Panc1 (cell line): ENCODE results near the gene PDPN. TPM values are rescaled to one million over a fixed set of nuclear protein-coding genes. Genes with fewer than 3 reads are reported as not detected.

Source experiments
- ATAC-seq: fragments of 200-7000 bp; cut with Tn5 transposase; 2 replicates; pipeline ENCODE4 v1.9.1; 2020; ENCODE audit warnings: mild to moderate bottlenecking, moderate library complexity
- BruUV-seq: library from RNA; stranded (reverse); fragments of 400-500 nt; replicated peaks from 2 replicates; lab custom pipeline; 2021; lab: Mats Ljungman, UMichigan
- CTCF ChIA-PET: fragments of 300-600 bp; sonication (Branson Sonifier 250); formaldehyde crosslinking; loops from one replicate; lab custom pipeline; 2022; ENCODE audit warnings: antibody characterized with exemption; lab: Charles Lee
- POLR2A ChIA-PET: fragments of 300-600 bp; sonication (Branson Sonifier 250); formaldehyde crosslinking; loops from one replicate; lab custom pipeline; 2022; ENCODE audit warnings: antibody characterized with exemption; lab: Charles Lee
- DNase-seq: peaks from one replicate; pipeline ENCODE4 v3.0.0-alpha.2; 2010; ENCODE audit warnings: low read depth, low spot score
- H3K27ac ChIP-seq: 2 replicates; pipeline ENCODE4 v1.5.1; 2011; ENCODE audit warnings: mild to moderate bottlenecking, low read length, inconsistent platforms
- H3K27me3 ChIP-seq: fragments of 200-500 bp; sonication (Bioruptor generic); 2 replicates; pipeline ENCODE4 v1.6.0; 2014; ENCODE audit warnings: low read length, inconsistent platforms; ENCODE audit not compliant: control insufficient read depth, insufficient read depth
- H3K36me3 ChIP-seq: fragments of 200-500 bp; sonication (Bioruptor generic); 2 replicates; pipeline ENCODE4 v1.5.1; 2014; ENCODE audit warnings: inconsistent platforms, mild to moderate bottlenecking, low read length, moderate library complexity; ENCODE audit not compliant: control insufficient read depth, insufficient read depth
- H3K4me1 ChIP-seq: 2 replicates; pipeline ENCODE4 v1.5.1; 2011; ENCODE audit warnings: inconsistent platforms, mild to moderate bottlenecking, low read length, moderate library complexity; ENCODE audit not compliant: control insufficient read depth, insufficient read depth
- H3K4me3 ChIP-seq, 2 experiments: 2 replicates each; pipeline ENCODE4 v1.5.1; 2011 to 2012; ENCODE audit warnings: low read depth in 2 of 2, low read length in 2 of 2, mild to moderate bottlenecking in 2 of 2, inconsistent platforms in 1 of 2, moderate library complexity in 1 of 2
- H3K9me3 ChIP-seq: fragments of 200-500 bp; sonication (Bioruptor generic); 2 replicates; pipeline ENCODE4 v1.5.1; 2014; ENCODE audit warnings: low read depth, mild to moderate bottlenecking, inconsistent platforms, low read length, moderate library complexity; ENCODE audit not compliant: control insufficient read depth, insufficient read depth
- POLR2AphosphoS5 ChIP-seq: IDR thresholded peaks from 2 replicates; pipeline ENCODE4 v1.6.1; 2012; ENCODE audit warnings: mild to moderate bottlenecking, low read depth, low read length, moderate library complexity
- SIN3A ChIP-seq: IDR thresholded peaks from 2 replicates; pipeline ENCODE4 v1.6.1; 2012; ENCODE audit warnings: low read depth, mild to moderate bottlenecking, low read length, moderate library complexity, borderline replicate concordance; ENCODE audit not compliant: insufficient read depth
- TCF7L2 ChIP-seq: IDR thresholded peaks from 2 replicates; pipeline ENCODE4 v1.6.1; 2011; ENCODE audit warnings: mild to moderate bottlenecking, low read depth, low read length, inconsistent platforms
- in situ Hi-C: cut with HindIII; loops from 2 replicates; pipeline ENCODE4 v1.10.0; 2016; ENCODE audit warnings: low sequenced_read_pairs, low pct_unique_long_range_greater_than_20kb
- intact Hi-C: fragments of 100-400 bp; cut with micrococcal nuclease; formaldehyde crosslinking; loops from one replicate; pipeline ENCODE4 v1.10.0; 2022; ENCODE audit not compliant: unreplicated experiment
- total RNA-seq: library from RNA; stranded (reverse); gene quantifications from one replicate; pipeline ENCODE4 v1.2.1, GENCODE V29; 2021; ENCODE audit not compliant: unreplicated experiment
- TF ChIP-seq, protein P1 (sequence below), 2 experiments: IDR thresholded peaks; 2 replicates each; pipeline ENCODE4 v1.6.1; 2011 to 2012; ENCODE audit warnings: low read depth in 2 of 2, control low read depth in 1 of 2, low read length in 1 of 2, mild to moderate bottlenecking in 1 of 2, moderate library complexity in 1 of 2; ENCODE audit not compliant: insufficient read depth in 1 of 2
- TF ChIP-seq, protein P2 (sequence below): fragments of 450-650 bp; IDR thresholded peaks from 2 replicates; pipeline ENCODE4 v1.5.1; 2017; ENCODE audit warnings: mild to moderate bottlenecking

Gene PDPN
- total RNA-seq, 1 experiment from 2014 or later = 0.28 TPM

DNA sequence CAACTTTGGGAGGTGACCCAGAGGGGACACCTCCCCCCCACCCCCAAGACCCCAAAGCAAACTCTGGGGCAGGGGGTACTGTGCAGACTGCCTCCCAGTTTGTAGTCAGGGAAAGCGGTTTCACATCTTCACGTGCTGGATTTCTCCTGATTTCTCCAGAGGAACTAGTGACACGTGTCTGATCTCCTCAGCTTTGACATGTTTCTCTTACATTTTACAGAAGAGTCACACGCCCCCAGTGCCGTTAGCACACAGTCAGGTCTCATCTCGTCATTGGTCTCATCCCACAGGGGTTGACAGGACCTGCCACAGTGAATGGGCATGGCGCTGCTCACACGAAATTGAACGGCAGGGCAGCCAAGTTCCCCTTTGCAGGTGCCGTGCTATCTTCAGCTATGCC, 11.8 kb downstream of the PDPN start:
- intact Hi-C loops (no loop called here), in situ Hi-C loops (no loop called here)
- H3K27me3 ChIP-seq = peaks cover 2% of the 10 kb centered on the region; the same call in 1 of the 2 replicates
- H3K4me1 ChIP-seq = no peaks in the 10 kb centered on the region
- no peak for DNase-seq
- H3K27ac ChIP-seq = no peak overlapping the region
- POLR2A ChIA-PET = no interaction called here
- CTCF ChIA-PET = interaction anchor here (0.7 kb wide), 1 partner anchor 21 kb away, joined by 3 read pairs; no protein-coding TSS in a partner anchor
- no peak for ATAC-seq
- H3K36me3 ChIP-seq = no peaks in the 10 kb centered on the region
- TF ChIP-seq, protein P1, sequence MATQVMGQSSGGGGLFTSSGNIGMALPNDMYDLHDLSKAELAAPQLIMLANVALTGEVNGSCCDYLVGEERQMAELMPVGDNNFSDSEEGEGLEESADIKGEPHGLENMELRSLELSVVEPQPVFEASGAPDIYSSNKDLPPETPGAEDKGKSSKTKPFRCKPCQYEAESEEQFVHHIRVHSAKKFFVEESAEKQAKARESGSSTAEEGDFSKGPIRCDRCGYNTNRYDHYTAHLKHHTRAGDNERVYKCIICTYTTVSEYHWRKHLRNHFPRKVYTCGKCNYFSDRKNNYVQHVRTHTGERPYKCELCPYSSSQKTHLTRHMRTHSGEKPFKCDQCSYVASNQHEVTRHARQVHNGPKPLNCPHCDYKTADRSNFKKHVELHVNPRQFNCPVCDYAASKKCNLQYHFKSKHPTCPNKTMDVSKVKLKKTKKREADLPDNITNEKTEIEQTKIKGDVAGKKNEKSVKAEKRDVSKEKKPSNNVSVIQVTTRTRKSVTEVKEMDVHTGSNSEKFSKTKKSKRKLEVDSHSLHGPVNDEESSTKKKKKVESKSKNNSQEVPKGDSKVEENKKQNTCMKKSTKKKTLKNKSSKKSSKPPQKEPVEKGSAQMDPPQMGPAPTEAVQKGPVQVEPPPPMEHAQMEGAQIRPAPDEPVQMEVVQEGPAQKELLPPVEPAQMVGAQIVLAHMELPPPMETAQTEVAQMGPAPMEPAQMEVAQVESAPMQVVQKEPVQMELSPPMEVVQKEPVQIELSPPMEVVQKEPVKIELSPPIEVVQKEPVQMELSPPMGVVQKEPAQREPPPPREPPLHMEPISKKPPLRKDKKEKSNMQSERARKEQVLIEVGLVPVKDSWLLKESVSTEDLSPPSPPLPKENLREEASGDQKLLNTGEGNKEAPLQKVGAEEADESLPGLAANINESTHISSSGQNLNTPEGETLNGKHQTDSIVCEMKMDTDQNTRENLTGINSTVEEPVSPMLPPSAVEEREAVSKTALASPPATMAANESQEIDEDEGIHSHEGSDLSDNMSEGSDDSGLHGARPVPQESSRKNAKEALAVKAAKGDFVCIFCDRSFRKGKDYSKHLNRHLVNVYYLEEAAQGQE (IDR thresholded peaks at IDR 0.05; ENCODE audit: insufficient read depth in 1 of 2, low read depth in 2 of 2, low read length in 1 of 2) = no peak
- TF ChIP-seq TCF7L2 (no peak), POLR2AphosphoS5 (no peak), SIN3A (no peak)
- TF ChIP-seq, protein P2, sequence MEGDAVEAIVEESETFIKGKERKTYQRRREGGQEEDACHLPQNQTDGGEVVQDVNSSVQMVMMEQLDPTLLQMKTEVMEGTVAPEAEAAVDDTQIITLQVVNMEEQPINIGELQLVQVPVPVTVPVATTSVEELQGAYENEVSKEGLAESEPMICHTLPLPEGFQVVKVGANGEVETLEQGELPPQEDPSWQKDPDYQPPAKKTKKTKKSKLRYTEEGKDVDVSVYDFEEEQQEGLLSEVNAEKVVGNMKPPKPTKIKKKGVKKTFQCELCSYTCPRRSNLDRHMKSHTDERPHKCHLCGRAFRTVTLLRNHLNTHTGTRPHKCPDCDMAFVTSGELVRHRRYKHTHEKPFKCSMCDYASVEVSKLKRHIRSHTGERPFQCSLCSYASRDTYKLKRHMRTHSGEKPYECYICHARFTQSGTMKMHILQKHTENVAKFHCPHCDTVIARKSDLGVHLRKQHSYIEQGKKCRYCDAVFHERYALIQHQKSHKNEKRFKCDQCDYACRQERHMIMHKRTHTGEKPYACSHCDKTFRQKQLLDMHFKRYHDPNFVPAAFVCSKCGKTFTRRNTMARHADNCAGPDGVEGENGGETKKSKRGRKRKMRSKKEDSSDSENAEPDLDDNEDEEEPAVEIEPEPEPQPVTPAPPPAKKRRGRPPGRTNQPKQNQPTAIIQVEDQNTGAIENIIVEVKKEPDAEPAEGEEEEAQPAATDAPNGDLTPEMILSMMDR = no peak
- no peak overlapping the region for H3K4me3 ChIP-seq
- BruUV-seq = no TSS peak
- no peaks in the 10 kb centered on the region for H3K9me3 ChIP-seq

DNA sequence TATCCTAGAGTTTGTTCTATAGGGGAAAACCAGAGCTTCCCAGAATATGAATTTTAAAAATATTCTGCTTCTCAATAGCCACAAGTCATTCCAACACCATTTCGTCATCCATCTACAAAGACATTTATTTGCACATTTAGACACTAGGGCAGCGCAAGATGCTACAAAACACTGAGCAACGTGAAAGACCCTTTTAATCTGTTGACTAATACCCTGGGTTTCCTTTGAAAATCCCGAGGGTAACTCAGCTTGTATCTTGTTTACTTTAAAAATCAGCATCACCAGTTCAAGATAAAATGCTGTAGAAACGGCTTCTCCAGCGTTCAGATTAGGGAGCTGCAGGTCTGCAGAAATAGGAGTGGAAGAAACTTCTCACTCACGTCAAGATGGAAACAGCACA, 13.5 kb downstream of the PDPN start:
- DNase-seq = no peak
- intact Hi-C loops (no loop called here), in situ Hi-C loops (no loop called here)

DNA sequence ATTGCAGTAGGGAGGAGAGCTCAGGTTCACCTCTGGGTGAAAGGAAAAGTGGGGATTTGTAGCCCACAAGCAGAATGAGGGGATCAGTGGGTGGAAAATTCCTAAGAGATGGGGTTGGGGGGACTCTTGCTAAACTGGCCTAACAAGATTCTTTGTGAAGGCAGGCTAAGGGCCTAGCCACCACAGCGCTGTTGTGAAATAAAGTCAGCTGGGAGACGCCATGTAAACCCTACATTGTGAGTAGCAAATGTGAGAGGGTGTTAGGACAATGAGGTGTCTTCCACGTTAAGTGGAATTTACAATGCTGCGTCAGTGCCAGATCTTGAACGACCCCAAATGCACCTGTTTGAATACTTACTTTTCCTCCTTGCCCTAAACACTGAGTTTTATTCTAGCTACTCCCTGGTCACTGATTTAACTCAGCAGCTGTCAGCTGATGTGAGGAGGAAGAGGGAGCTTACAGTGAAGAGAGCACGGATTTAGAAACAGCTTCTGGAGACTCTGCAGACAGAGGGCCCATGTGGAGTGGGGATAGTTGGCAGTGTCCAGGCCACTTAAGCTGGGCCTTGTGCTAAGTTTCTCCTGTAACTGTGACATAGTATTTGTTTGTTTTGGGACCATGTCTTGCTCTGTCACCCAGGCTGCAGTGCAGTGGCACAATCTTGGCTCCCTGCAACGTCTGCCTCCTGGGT, 17.3 kb downstream of the PDPN start:
- TF ChIP-seq, protein P2 = no peak
- TF ChIP-seq, protein P1 (IDR thresholded peaks at IDR 0.05; ENCODE audit: insufficient read depth in 1 of 2, low read depth in 2 of 2, low read length in 1 of 2) = no peak
- no peak for TF ChIP-seq TCF7L2
- TF ChIP-seq SIN3A = no peak
- TF ChIP-seq POLR2AphosphoS5 = no peak
- H3K4me3 ChIP-seq = no peak overlapping the region
- no peaks in the 10 kb centered on the region for H3K36me3 ChIP-seq
- no peaks in the 10 kb centered on the region for H3K4me1 ChIP-seq
- ATAC-seq (no peak), DNase-seq (no peak)
- ChIA-PET CTCF (no interaction called here), POLR2A (no interaction called here)
- H3K27ac ChIP-seq = no peak overlapping the region
- no TSS peak for BruUV-seq
- in situ Hi-C loops = no loop called here
- H3K9me3 ChIP-seq = no peaks in the 10 kb centered on the region
- no peaks in the 10 kb centered on the region for H3K27me3 ChIP-seq
- intact Hi-C loops = no loop called here

More for the DNA sequence above, 13.5 kb downstream of the PDPN start:
- Histone ChIP-seq H3K27me3 (0 out of 2 replicates have a peak, but pooled peaks cover 2% of the 10 kb centered on the region), H3K4me3 (no peak overlapping the region), H3K36me3 (no peaks in the 10 kb centered on the region), H3K27ac (no peak overlapping the region), H3K4me1 (no peaks in the 10 kb centered on the region), H3K9me3 (no peaks in the 10 kb centered on the region)
- POLR2A ChIA-PET = no interaction called here
- TF ChIP-seq SIN3A (no peak), TCF7L2 (no peak), POLR2AphosphoS5 (no peak)
- ATAC-seq = no peak
- CTCF ChIA-PET = no interaction called here
- BruUV-seq = no TSS peak
